ENCODE measurements around the gene GALNT12. TPM values are rescaled to one million over a fixed set of nuclear protein-coding genes. Genes with fewer than 3 reads are reported as not detected.

Gene GALNT12
- total RNA-seq, 4 donors from 2014 or later = 17.5 to 25.9 (median 21.1) TPM

DNA sequence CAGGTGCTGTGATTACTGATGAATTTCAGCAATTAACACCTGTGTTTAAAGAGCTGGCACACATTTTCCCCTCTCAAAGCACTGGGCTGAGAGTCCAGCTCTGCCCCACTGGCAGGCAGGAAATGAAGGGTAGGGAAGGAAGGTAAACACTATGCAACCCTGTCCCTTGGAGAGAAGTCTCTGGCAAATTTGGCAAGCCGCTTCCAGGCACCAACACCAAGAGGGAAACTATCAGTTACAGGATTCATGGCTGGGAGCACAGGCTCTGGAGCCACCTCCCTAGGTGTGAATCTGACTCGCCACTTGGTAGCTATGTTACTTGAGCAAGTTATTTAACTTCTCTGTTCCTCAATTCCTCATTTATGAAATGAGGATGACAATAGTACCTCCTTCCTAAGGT lies 14.4 kb upstream of the GALNT12 start:
- no peak overlapping the region for H3K4me3 ChIP-seq
- 69 to 88% methylated on average over 2 of the region's 2 CpGs for WGBS, 2 donors
- H3K4me1 ChIP-seq = peaks cover 12 to 48% (median 24%) of the 10 kb centered on the region in 3 donors
- H3K36me3 ChIP-seq = peaks cover 0 to 22% (median 0%) of the 10 kb centered on the region in 3 donors
- TF ChIP-seq, protein P1, sequence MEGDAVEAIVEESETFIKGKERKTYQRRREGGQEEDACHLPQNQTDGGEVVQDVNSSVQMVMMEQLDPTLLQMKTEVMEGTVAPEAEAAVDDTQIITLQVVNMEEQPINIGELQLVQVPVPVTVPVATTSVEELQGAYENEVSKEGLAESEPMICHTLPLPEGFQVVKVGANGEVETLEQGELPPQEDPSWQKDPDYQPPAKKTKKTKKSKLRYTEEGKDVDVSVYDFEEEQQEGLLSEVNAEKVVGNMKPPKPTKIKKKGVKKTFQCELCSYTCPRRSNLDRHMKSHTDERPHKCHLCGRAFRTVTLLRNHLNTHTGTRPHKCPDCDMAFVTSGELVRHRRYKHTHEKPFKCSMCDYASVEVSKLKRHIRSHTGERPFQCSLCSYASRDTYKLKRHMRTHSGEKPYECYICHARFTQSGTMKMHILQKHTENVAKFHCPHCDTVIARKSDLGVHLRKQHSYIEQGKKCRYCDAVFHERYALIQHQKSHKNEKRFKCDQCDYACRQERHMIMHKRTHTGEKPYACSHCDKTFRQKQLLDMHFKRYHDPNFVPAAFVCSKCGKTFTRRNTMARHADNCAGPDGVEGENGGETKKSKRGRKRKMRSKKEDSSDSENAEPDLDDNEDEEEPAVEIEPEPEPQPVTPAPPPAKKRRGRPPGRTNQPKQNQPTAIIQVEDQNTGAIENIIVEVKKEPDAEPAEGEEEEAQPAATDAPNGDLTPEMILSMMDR (IDR thresholded peaks at IDR 0.05) = no peak
- TF ChIP-seq POLR2A (IDR thresholded peaks at IDR 0.05) = no peak
- no peaks in the 10 kb centered on the region for H3K27me3 ChIP-seq
- intact Hi-C loops (cut with DNase I) = loop anchor here (10.0 kb wide), 1 partner anchor 478 kb away; no protein-coding TSS in a partner anchor
- H3K27ac ChIP-seq = no peak overlapping the region
- no peaks in the 10 kb centered on the region for H3K9me3 ChIP-seq
- DNase-seq = no peak

DNA sequence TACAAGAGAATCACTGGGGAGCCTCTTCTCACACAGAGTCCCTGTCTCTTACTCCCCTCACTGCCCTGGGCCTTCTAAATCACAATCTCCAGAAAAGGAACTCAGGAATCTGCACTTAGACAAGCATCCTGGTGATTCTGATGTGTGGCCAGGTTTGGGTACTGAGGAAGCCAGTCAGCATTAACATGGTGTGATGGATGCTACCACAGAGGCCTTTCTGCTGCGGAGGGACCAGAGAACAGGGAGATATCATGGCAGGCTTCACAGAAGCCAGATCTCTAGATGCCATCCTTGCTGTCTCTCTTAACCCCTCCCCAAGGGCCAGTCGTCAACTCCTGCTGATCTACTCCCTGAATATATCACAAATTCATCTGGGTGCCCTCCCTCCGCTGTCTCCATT lies 12.7 kb upstream of the GALNT12 start:
- TF ChIP-seq, protein P1 (IDR thresholded peaks at IDR 0.05) = no peak
- TF ChIP-seq POLR2A (IDR thresholded peaks at IDR 0.05) = no peak
- H3K4me3 ChIP-seq = peak overlapping the region in 1 of 4 donors; percentile 89
- peaks cover 0 to 6% (median 0%) of the 10 kb centered on the region in 3 donors for H3K36me3 ChIP-seq
- no peak for DNase-seq
- no peak overlapping the region for H3K27ac ChIP-seq
- H3K9me3 ChIP-seq = no peaks in the 10 kb centered on the region
- WGBS, 2 donors = 87 to 90% methylated on average over 3 of the region's 3 CpGs
- H3K4me1 ChIP-seq = peaks cover 12 to 51% (median 24%) of the 10 kb centered on the region in 3 donors
- H3K27me3 ChIP-seq = no peaks in the 10 kb centered on the region
- intact Hi-C loops (cut with DNase I) = loop anchor here (10.0 kb wide), 1 partner anchor 480 kb away; no protein-coding TSS in a partner anchor

DNA sequence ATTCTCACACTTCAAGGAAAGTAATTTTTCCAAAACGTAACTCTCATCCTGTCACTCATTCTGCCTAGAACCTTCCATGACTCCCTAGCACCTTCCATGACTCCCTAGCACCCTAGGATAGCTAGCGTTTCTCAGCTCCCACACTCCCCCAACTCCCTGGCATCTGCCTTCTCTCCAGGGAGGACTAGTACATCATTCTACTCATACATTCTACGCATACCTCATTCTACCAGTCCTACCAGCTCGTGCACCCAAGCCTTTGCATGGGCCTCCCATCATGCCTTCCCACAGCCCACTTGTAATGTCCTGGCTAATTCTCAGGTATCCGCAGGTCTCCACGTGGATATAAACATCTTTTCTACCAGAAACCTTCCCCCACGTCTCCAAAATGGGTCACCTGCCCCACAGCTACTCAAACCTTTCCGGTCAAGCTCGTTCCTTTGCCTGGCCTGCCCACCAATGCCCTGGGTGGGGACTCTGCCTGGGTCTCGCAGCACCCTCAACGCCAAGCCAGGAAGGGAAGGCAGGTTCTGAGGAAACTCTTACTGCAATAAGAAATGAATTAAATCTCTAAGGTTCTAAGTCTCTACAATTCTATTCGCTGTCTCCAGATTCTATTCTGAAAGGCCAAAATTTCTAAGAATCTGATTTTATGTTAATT lies 12.0 kb upstream of the GALNT12 start:
- Histone ChIP-seq H3K27ac (peak overlapping the region in 3 of 4 donors; percentile 24 to 86 (median 80)), H3K27me3 (no peaks in the 10 kb centered on the region), H3K4me1 (peaks cover 12 to 57% (median 27%) of the 10 kb centered on the region in 3 donors), H3K9me3 (no peaks in the 10 kb centered on the region), H3K36me3 (peaks cover 0 to under 1% (median 0%) of the 10 kb centered on the region in 3 donors), H3K4me3 (peak overlapping the region; percentile 58 to 89 (median 74))
- no peak for TF ChIP-seq POLR2A (IDR thresholded peaks at IDR 0.05)
- TF ChIP-seq, protein P1 (IDR thresholded peaks at IDR 0.05) = no peak
- WGBS, 2 donors = 51 to 52% methylated on average over 9 to 12 of the region's 12 CpGs
- no peak for DNase-seq
- intact Hi-C loops (cut with DNase I) = loop anchor here (10.0 kb wide), 1 partner anchor 481 kb away; no protein-coding TSS in a partner anchor

DNA sequence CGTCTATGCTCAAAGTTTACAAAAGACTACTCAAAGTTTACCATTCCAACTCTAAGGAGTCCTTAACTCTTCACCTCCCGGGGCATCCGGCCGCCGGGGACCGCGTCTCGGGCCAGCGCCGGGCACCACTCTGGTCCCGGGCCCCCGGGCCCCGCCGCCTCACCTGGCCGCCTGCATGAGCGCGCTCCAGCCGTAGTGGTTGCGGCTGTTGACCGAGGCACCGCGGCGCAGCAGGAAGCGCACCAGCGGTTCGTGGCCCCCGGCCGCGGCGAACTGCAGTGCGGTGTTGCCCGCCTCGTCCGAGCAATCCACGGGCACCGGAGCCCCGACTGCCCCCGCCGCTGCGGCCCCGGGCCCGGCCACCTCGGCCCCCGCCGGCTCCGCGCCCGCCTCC lies 11.5 kb upstream of the GALNT12 start:
- DNase-seq = no peak
- intact Hi-C loops (cut with DNase I) = loop anchor here (10.0 kb wide), 1 partner anchor 481 kb away; no protein-coding TSS in a partner anchor
- peaks cover 7 to 55% (median 24%) of the 10 kb centered on the region in 3 donors for H3K4me1 ChIP-seq
- peak overlapping the region; percentile 58 to 89 (median 74) for H3K4me3 ChIP-seq
- H3K27me3 ChIP-seq = no peaks in the 10 kb centered on the region
- H3K27ac ChIP-seq = peak overlapping the region; percentile 24 to 89 (median 83)
- no peaks in the 10 kb centered on the region for H3K9me3 ChIP-seq
- no peak for TF ChIP-seq POLR2A (IDR thresholded peaks at IDR 0.05)
- TF ChIP-seq, protein P1 (IDR thresholded peaks at IDR 0.05) = no peak
- 0 to 1% methylated on average over 4 to 23 of the region's 48 CpGs for WGBS, 2 donors
- no peaks in the 10 kb centered on the region for H3K36me3 ChIP-seq

Measured in esophagus squamous epithelium (tissue), 5 donors.